Fibroblast of mammary gland (primary cell): ENCODE results near the gene B3GNT2.

Source experiments
- DNase-seq: peaks from one replicate; pipeline ENCODE4 v3.0.0-alpha.2; 2010; ENCODE audit warnings: low read depth
- H3K4me3 ChIP-seq: 2 replicates; pipeline ENCODE4 v1.5.1; 2011; ENCODE audit warnings: low read depth, mild to moderate bottlenecking, low read length, moderate library complexity; ENCODE audit not compliant: control insufficient read depth
- TF ChIP-seq, protein P1 (sequence below): conservative IDR thresholded peaks from 2 replicates; pipeline ENCODE4 v1.5.1; 2011; ENCODE audit warnings: low read depth, low read length, inconsistent platforms; ENCODE audit not compliant: control insufficient read depth, insufficient read depth

Gene B3GNT2

DNA sequence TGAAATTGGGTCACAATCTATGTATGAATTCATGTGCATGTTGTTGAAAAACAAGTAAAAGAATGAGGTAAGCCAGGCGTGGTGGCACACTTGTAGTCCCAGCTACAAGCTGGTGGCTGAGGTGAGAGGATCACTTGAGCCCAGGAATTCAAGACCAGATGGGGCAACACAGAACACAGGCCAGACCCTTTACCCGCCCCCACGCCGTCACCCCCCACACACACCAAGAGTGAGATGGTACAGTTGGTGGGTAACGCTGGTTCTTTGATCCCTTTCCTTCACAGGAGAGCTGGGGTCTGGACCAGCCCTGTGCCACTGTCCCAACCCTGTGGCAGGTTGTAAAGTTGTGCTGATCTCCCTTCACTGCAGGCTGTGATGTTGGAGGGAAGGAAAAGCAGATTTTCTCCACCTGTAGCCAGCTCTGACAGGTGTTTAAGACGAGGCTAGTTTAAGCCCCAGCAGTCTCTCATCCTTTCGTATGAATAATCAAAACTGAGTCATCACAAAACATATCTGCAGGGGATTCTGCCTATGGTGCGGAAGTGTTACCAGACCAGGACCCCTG lies 13.6 kb downstream of the B3GNT2 start:
- DNase-seq, result no peak
- H3K4me3 ChIP-seq, result no peak overlapping the region
- TF ChIP-seq, protein P1, sequence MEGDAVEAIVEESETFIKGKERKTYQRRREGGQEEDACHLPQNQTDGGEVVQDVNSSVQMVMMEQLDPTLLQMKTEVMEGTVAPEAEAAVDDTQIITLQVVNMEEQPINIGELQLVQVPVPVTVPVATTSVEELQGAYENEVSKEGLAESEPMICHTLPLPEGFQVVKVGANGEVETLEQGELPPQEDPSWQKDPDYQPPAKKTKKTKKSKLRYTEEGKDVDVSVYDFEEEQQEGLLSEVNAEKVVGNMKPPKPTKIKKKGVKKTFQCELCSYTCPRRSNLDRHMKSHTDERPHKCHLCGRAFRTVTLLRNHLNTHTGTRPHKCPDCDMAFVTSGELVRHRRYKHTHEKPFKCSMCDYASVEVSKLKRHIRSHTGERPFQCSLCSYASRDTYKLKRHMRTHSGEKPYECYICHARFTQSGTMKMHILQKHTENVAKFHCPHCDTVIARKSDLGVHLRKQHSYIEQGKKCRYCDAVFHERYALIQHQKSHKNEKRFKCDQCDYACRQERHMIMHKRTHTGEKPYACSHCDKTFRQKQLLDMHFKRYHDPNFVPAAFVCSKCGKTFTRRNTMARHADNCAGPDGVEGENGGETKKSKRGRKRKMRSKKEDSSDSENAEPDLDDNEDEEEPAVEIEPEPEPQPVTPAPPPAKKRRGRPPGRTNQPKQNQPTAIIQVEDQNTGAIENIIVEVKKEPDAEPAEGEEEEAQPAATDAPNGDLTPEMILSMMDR, result no peak

DNA sequence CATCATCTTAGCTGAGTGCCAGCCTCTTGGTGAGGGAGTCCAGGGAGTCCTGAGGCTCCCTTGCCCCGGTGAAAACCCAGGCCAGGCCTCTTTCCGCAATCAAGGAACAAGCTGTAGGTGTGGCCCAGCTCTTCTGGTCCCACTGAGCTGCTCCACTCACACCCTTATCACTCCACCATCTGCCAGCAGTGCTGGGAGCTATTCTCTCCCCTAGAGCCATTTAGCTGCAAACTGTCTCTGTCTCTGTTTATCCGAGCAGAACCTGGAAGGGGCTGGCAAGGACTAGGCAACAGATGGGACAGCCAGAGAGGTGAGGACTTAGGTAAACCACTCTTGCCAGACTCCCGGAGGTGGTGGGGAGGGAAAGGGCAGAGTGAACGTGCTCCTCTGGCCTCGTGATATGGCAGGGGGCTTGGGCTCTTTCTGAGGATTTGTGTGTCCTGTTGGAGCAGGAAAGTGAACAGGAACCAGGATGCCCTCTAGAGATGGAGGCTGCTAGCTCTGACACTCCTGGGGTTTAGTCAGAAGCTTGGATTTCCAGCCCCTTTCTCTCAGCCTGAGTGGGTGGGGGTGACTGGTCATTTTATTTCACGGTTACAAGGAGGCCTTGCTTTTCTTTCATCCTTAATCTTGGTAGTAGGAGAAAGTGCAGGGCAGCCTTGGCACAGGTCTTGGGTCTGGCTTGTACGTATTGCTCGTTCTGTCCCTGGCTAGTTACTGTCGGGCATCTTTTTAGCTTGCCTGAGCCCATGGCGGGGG lies 19.6 kb downstream of the B3GNT2 start:
- H3K4me3 ChIP-seq, result no peak overlapping the region
- DNase-seq, result peak; percentile 70
- TF ChIP-seq, protein P1, result no peak

DNA sequence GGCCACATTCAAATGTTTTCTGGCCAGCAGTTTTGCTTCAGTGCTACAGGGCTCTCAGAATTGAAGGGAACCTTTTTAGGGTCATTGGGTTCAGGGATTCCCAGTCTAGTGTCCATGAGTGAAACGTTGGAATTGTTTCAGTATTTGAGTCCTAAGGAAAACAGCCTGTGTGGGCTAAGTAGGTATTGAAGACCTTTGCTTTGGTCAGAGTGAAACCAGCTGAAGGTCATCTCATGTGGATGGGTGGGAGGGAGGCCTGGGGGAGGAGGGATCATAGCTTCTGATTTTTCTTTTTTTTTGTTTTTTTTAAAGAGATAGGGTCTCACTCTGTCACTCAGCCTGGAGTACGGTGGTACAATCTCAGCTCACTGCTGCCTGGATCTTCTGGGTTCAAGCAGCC lies 20.2 kb downstream of the B3GNT2 start:
- no peak for DNase-seq

DNA sequence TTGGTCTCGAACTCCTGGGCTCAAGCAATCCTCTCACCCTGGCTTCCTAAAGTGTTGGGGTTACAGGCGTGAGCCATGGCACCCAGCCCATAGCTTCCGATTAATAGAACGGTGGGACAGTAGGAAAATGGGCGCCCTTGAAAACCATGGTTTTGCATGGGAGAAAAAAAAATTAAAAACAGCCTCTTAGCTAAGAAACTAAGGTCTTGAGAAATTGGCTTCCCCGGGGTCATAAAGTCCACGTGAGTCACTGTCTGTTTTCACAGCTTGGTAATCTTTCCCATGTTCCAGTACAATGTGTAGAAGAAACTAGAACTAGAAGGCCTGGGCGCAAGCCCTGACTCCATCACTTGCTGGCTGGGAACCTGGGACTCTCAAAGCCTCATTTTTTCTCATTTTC lies 20.7 kb downstream of the B3GNT2 start:
- DNase-seq, result peak; percentile 97
- TF ChIP-seq, protein P1, result no peak
- no peak overlapping the region for H3K4me3 ChIP-seq

More for the DNA sequence above, 20.2 kb downstream of the B3GNT2 start:
- H3K4me3 ChIP-seq, result no peak overlapping the region
- TF ChIP-seq, protein P1, result no peak

DNA sequence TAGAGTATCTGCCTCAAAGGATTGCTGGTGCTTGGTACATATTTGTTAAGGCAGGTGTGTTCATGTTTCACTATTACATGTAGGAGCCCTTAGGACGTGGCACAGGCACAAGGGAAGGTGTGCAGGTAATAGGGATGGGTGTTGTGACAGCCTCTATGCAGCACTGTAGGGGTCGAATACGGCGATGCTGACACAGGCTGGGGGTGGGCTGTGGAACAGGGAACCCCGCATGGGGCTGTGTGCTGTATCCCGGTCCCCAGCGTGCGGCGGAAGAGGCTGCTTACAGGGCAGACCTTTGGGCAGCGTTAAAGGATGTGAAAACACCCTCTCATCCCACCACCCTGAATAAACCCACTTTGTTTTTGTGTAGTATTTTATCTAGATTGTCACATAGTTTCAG lies 21.5 kb downstream of the B3GNT2 start:
- DNase-seq, result no peak
- TF ChIP-seq, protein P1, result no peak
- no peak overlapping the region for H3K4me3 ChIP-seq

DNA sequence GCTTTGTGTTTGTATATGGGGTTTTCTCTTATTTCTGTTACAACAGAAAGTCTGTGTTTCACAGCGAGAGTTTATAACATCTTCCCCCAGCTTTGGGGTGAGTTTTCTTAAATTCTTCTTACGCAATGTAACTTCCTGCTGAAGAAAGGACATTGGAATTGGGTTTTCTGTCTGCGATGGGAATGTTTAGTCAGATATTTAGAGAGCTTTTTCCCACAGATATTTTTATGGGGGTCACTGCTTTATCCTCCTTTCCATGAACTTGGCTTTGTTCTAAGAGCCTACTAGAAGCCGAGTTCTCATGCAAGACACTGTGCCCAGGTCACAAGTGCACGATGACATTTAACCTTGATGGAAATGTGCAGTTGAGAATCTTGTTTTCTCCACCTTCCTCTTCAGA lies 22.1 kb downstream of the B3GNT2 start:
- TF ChIP-seq, protein P1, result no peak
- H3K4me3 ChIP-seq, result no peak overlapping the region
- DNase-seq, result peak; percentile 82
